ENCODE data around the gene INPP5A.
A peak's percentile ranks its signal among the peaks of the same experiment; 100 is the strongest.

INPP5A gene

GRCh38 chr10:132645630-132646442, 108.2 kb downstream of the INPP5A start:
- no peak for DNase-seq (ENCODE audit: low read depth in 2 of 2)

GRCh38 chr10:132646443-132647097, 109.0 kb downstream of the INPP5A start:
- no peak for DNase-seq (ENCODE audit: low read depth in 2 of 2)

- no peak for DNase-seq (ENCODE audit: low read depth in 2 of 2)
Observed at GRCh38 chr10:132647424-132647823, 109.8 kb downstream of the INPP5A start.

- no peak for DNase-seq (ENCODE audit: low read depth in 2 of 2)
Observed at GRCh38 chr10:132648072-132648850, 110.7 kb downstream of the INPP5A start.

- DNase-seq (ENCODE audit: low read depth in 2 of 2) = no peak
Observed at GRCh38 chr10:132648851-132649528, 111.4 kb downstream of the INPP5A start.

- no peak for DNase-seq (ENCODE audit: low read depth in 2 of 2)
Observed at GRCh38 chr10:132649651-132650360, 112.2 kb downstream of the INPP5A start.

GRCh38 chr10:132650611-132651250, 113.1 kb downstream of the INPP5A start:
- no peak for DNase-seq (ENCODE audit: low read depth in 2 of 2)

GRCh38 chr10:132651511-132652029, 114.0 kb downstream of the INPP5A start:
- DNase-seq (ENCODE audit: low read depth in 2 of 2) = no peak

- DNase-seq (ENCODE audit: low read depth in 2 of 2) = no peak
Observed at GRCh38 chr10:132652446-132652845, 114.9 kb downstream of the INPP5A start.

GRCh38 chr10:132652936-132653590, 115.5 kb downstream of the INPP5A start:
- DNase-seq (ENCODE audit: low read depth in 2 of 2) = no peak

GRCh38 chr10:132653721-132654120, 116.1 kb downstream of the INPP5A start:
- DNase-seq (ENCODE audit: low read depth in 2 of 2) = no peak

GRCh38 chr10:132654121-132654571, 116.6 kb downstream of the INPP5A start:
- no peak for DNase-seq (ENCODE audit: low read depth in 2 of 2)

- peak; percentile 44 to 50 for DNase-seq (ENCODE audit: low read depth in 2 of 2)
Observed at GRCh38 chr10:132654708-132655661, 117.4 kb downstream of the INPP5A start.

- DNase-seq (ENCODE audit: low read depth in 2 of 2) = no peak
Observed at GRCh38 chr10:132655735-132656134, 118.1 kb downstream of the INPP5A start.

GRCh38 chr10:132656283-132657126, 118.9 kb downstream of the INPP5A start:
- DNase-seq (ENCODE audit: low read depth in 2 of 2) = no peak

- DNase-seq (ENCODE audit: low read depth in 2 of 2) = no peak
Observed at GRCh38 chr10:132657127-132657706, 119.6 kb downstream of the INPP5A start.

GRCh38 chr10:132657748-132658147, 120.2 kb downstream of the INPP5A start:
- no peak for DNase-seq (ENCODE audit: low read depth in 2 of 2)
